A549 treated with RU486 at 1 μM for 4 hours (cell line): ENCODE results near the gene PRR19. TPM values are rescaled to one million over a fixed set of nuclear protein-coding genes. Genes with fewer than 3 reads are reported as not detected.

Experiments used
- total RNA-seq: library from RNA; stranded (reverse); fragments of 200-300 nt; extraction: Qiagen RNA extraction; gene quantifications from 5 replicates; pipeline ENCODE4 v1.2.3, GENCODE V29; 2022; ENCODE audit warnings: low read depth

PRR19 gene
- total RNA-seq, result 3.9 to 5.0 TPM (median 3.9 TPM) in 5 replicates

GRCh38 chr19:42301646-42302203 lies at the start of gene PRR19:
Gene PRR19, plus strand, starts transcription at chr19:42302132. Its CDS starts 7,453 bp downstream, at chr19:42309585.

GRCh38 chr19:42254850-42255765 lies 46.8 kb upstream of the PRR19 start, which contains the start of gene ERF:
Gene ERF, minus strand, starts transcription at chr19:42255128. Its CDS starts 129 bp downstream, at chr19:42254999.

GRCh38 chr19:42268704-42269477 lies 33.0 kb upstream of the PRR19 start, which contains the start of gene CIC:
Gene CIC, plus strand, starts transcription at chr19:42269252. Its CDS starts 2,532 bp downstream, at chr19:42271784.

GRCh38 chr19:42313096-42313839 lies 11.3 kb downstream of the PRR19 start, which contains the start of gene TMEM145:
Gene TMEM145, plus strand, starts transcription at chr19:42313309. Its CDS starts 68 bp downstream, at chr19:42313377.

GRCh38 chr19:42325308-42325895 lies 23.5 kb downstream of the PRR19 start, which contains the start of gene MEGF8:
Gene MEGF8, plus strand, starts transcription at chr19:42325635. Its CDS starts 609 bp downstream, at chr19:42326244.

Other genes starting within 250 kb of the PRR19 start
- 0.37 to 1.6 TPM (median 0.47 TPM) in 5 replicates for gene GRIK5, start 231.9 kb upstream of the PRR19 start, total RNA-seq
- 27.3 to 39.3 TPM (median 37.1 TPM) in 5 replicates for gene ZNF574, start 226.0 kb upstream of the PRR19 start, total RNA-seq
- gene POU2F2, start 169.7 kb upstream of the PRR19 start, total RNA-seq, result 0.28 to 0.62 TPM (median 0.47 TPM) in 5 replicates
- gene DEDD2, start 84.5 kb upstream of the PRR19 start, total RNA-seq, result 61.5 to 94.8 TPM (median 86.7 TPM) in 5 replicates
- 15.6 to 20.6 TPM (median 19.6 TPM) in 5 replicates for gene ZNF526, start 81.8 kb upstream of the PRR19 start, total RNA-seq
- 116 to 166 TPM (median 162 TPM) in 5 replicates for gene GSK3A, start 59.5 kb upstream of the PRR19 start, total RNA-seq
- gene ERF, start 47.0 kb upstream of the PRR19 start, total RNA-seq, result 96.7 to 133 TPM (median 118 TPM) in 5 replicates
- gene CIC, start 32.9 kb upstream of the PRR19 start, total RNA-seq, result 41.4 to 63.9 TPM (median 55.5 TPM) in 5 replicates
- 131 to 155 TPM (median 150 TPM) in 5 replicates for gene PAFAH1B3, start 492 bp downstream of the PRR19 start, total RNA-seq
- gene TMEM145, start 11.2 kb downstream of the PRR19 start, total RNA-seq, result 3.1 to 4.5 TPM (median 4.2 TPM) in 5 replicates
- gene MEGF8, start 23.5 kb downstream of the PRR19 start, total RNA-seq, result 19.6 to 26.8 TPM (median 23.5 TPM) in 5 replicates
- 37.4 to 59.3 TPM (median 47.4 TPM) in 5 replicates for gene CNFN, start 88.2 kb downstream of the PRR19 start, total RNA-seq
- 1.1 to 3.3 TPM (median 3.0 TPM) in 5 replicates for gene LIPE, start 125.3 kb downstream of the PRR19 start, total RNA-seq
- 0.14 TPM in 1 of 5 replicates, not detected in the others for gene CXCL17, start 140.8 kb downstream of the PRR19 start, total RNA-seq
- gene CEACAM1, start 226.3 kb downstream of the PRR19 start, total RNA-seq, result 1.8 to 2.8 TPM (median 2.2 TPM) in 5 replicates